Uterus (tissue), 2 donors: Measurements from ENCODE around the gene GTF3C2.

Source experiments
- CTCF ChIP-seq, 4 experiments: fragments of 200-600 bp in 2 of 4; fragments of 450-650 bp in 2 of 4; sonication (generic) in 2 of 4; IDR thresholded peaks; one replicate each; pipeline ENCODE4 v1.5.1; 2016 to 2019; ENCODE audit warnings: antibody characterized with exemption in 4 of 4, mild to moderate bottlenecking in 2 of 4, moderate library complexity in 1 of 4
- POLR2A ChIP-seq, 2 donors: fragments of 450-650 bp; IDR thresholded peaks; one replicate each; pipeline ENCODE4 v1.6.1; 2016; ENCODE audit warnings: antibody characterized with exemption in 2 of 2, mild to moderate bottlenecking in 1 of 2, moderate library complexity in 1 of 2

DNA sequence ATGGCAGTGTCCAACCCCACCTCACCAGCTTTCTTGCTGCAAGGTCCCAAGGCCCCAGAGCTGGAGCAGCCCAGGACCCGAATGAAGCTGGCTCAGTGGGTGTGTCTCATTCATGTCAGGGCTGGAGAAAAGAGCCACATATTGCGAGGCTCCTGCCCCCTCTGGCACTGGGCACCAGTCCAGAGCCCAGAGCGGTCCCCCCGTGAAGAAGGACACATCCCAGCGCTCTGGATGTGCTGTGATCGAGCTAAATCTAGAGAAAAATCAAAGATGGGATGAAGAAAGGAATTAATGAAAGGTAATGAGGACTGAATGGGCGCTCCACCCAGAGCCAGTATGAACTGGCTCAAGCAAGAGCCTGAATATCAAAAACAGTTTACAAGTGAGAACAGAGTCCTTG lies 20.4 kb downstream of the GTF3C2 start:
- TF ChIP-seq CTCF (IDR thresholded peaks at IDR 0.05) (no peak), POLR2A (IDR thresholded peaks at IDR 0.05) (no peak)
